ENCODE data around the gene RPS17.
"Not testable (repeated sequence)": the region's sequence is repeated elsewhere in the genome, so short reads cannot be mapped to it uniquely, and the experiment has no call there.

Gene RPS17

GRCh38 chr15:82538961-82539690 lies 1.1 kb downstream of the RPS17 start:
- no peak for TF ChIP-seq ZNF274 (IDR thresholded peaks at IDR 0.05; ENCODE audit: low read depth, low read length)
- H3K4me3 ChIP-seq (ENCODE audit: low read length): peak overlapping the region; percentile 97

GRCh38 chr15:82537351-82537908 lies 2.8 kb downstream of the RPS17 start:
- peak overlapping the region; percentile 97 for H3K4me3 ChIP-seq (ENCODE audit: low read length)
- no peak for TF ChIP-seq ZNF274 (IDR thresholded peaks at IDR 0.05; ENCODE audit: low read depth, low read length)

GRCh38 chr15:82536409-82537350 lies 3.6 kb downstream of the RPS17 start:
- no peak for TF ChIP-seq ZNF274 (IDR thresholded peaks at IDR 0.05; ENCODE audit: low read depth, low read length)
- H3K4me3 ChIP-seq (ENCODE audit: low read length): no peak overlapping the region

- no peak overlapping the region for H3K4me3 ChIP-seq (ENCODE audit: low read length)
- no peak for TF ChIP-seq ZNF274 (IDR thresholded peaks at IDR 0.05; ENCODE audit: low read depth, low read length)
These were observed 4.5 kb downstream of the RPS17 start for GRCh38 chr15:82535566-82536408.

- not testable (repeated sequence) for H3K4me3 ChIP-seq (ENCODE audit: low read length)
These were observed 5.1 kb downstream of the RPS17 start for GRCh38 chr15:82535151-82535550.

- not testable (repeated sequence) for H3K4me3 ChIP-seq (ENCODE audit: low read length)
These were observed 5.8 kb downstream of the RPS17 start for GRCh38 chr15:82534457-82534861.

- no peak overlapping the region for H3K4me3 ChIP-seq (ENCODE audit: low read length)
- TF ChIP-seq ZNF274 (IDR thresholded peaks at IDR 0.05; ENCODE audit: low read depth, low read length): no peak
These were observed 6.5 kb downstream of the RPS17 start for GRCh38 chr15:82533801-82534200.

- H3K4me3 ChIP-seq (ENCODE audit: low read length): no peak overlapping the region
- TF ChIP-seq ZNF274 (IDR thresholded peaks at IDR 0.05; ENCODE audit: low read depth, low read length): no peak
These were observed 7.2 kb downstream of the RPS17 start for GRCh38 chr15:82532991-82533481.

- TF ChIP-seq ZNF274 (IDR thresholded peaks at IDR 0.05; ENCODE audit: low read depth, low read length): no peak
- no peak overlapping the region for H3K4me3 ChIP-seq (ENCODE audit: low read length)
These were observed 7.8 kb downstream of the RPS17 start for GRCh38 chr15:82532383-82532990.

- no peak overlapping the region for H3K4me3 ChIP-seq (ENCODE audit: low read length)
- no peak for TF ChIP-seq ZNF274 (IDR thresholded peaks at IDR 0.05; ENCODE audit: low read depth, low read length)
These were observed 8.5 kb downstream of the RPS17 start for GRCh38 chr15:82531496-82532382.

- H3K4me3 ChIP-seq (ENCODE audit: low read length): no peak overlapping the region
- TF ChIP-seq ZNF274 (IDR thresholded peaks at IDR 0.05; ENCODE audit: low read depth, low read length): no peak
These were observed 9.5 kb downstream of the RPS17 start for GRCh38 chr15:82530606-82531379.

GRCh38 chr15:82530006-82530405 lies 10.3 kb downstream of the RPS17 start:
- H3K4me3 ChIP-seq (ENCODE audit: low read length): no peak overlapping the region
- TF ChIP-seq ZNF274 (IDR thresholded peaks at IDR 0.05; ENCODE audit: low read depth, low read length): no peak

GRCh38 chr15:82513587-82513986 lies 26.7 kb downstream of the RPS17 start:
- H3K4me3 ChIP-seq (ENCODE audit: low read length): not testable (repeated sequence)

- not testable (repeated sequence) for H3K4me3 ChIP-seq (ENCODE audit: low read length)
These were observed 32.6 kb downstream of the RPS17 start for GRCh38 chr15:82507693-82508092.

- not testable (repeated sequence) for H3K4me3 ChIP-seq (ENCODE audit: low read length)
These were observed 33.2 kb downstream of the RPS17 start for GRCh38 chr15:82507087-82507486.

- H3K4me3 ChIP-seq (ENCODE audit: low read length): not testable (repeated sequence)
These were observed 34.4 kb downstream of the RPS17 start for GRCh38 chr15:82505842-82506241.

- not testable (repeated sequence) for H3K4me3 ChIP-seq (ENCODE audit: low read length)
These were observed 36.2 kb downstream of the RPS17 start for GRCh38 chr15:82504074-82504473.
